ENCODE measurements around the gene MAPKAPK3.
"Not testable (repeated sequence)": the region's sequence is repeated elsewhere in the genome, so short reads cannot be mapped to it uniquely, and the experiment has no call there.

MAPKAPK3 gene

DNA sequence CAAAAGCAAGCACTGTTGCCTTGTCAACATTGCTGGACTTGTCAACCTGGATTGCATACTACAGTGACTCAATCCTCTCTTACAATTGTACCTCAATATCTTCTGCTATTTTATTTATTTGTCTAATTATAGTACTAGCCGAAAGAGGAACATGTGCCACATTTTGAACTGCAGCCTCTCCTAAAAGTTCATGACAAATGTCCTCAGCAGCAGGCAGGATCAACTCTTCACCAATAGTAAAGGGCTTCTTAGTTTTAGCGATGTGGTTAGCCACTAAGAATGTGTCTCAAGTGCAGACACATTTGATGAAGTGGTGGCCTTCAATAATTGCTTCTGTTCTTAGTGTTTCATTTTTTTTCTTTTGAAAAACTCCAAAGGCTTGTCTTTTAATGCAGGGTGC, 71.0 kb downstream of the MAPKAPK3 start:
- DNase-seq (ENCODE audit: low spot score) (no peak), FAIRE-seq (no peak)

DNA sequence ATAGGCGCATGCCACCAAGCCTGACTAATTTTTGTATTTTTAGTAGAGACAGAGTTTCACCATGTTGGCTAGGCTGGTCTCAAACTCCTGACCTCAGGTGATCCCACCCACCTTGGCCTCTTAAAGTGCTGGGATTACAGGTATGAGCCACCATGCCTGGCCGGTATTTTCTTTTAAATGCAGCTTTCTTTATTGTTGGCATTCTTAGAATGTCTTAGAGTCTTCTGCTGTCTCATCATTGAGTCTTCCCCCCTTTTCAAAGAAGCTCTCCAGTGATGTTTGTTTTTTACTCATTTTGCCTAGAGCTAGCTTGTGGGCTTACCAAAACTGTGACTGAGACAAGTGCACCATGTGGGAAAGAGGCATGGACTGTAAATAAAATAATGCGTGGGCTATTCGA, 71.7 kb downstream of the MAPKAPK3 start:
- not testable (repeated sequence) for DNase-seq (ENCODE audit: low spot score)

DNA sequence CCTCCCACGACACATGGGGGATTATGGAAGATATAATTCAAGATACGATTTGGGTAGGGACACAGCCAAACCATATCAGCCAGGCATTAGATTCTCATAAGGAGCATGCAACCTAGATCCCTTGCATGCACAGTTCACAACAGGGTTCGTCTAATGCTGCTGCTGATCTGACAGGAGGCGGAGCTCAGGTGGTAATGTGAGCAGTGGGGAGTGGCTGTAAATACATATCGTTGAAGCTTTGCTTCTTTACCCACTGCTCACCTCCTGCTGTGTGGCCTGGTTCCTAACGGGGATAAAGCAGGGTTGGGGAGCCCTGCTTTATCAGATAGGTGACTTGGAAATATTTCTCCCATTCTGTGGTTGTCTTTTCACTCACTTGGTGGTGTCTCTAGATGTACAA, 72.6 kb downstream of the MAPKAPK3 start:
- DNase-seq (ENCODE audit: low spot score) (no peak), FAIRE-seq (no peak)

More for the DNA sequence above, 71.7 kb downstream of the MAPKAPK3 start:
- not testable (repeated sequence) for FAIRE-seq

DNA sequence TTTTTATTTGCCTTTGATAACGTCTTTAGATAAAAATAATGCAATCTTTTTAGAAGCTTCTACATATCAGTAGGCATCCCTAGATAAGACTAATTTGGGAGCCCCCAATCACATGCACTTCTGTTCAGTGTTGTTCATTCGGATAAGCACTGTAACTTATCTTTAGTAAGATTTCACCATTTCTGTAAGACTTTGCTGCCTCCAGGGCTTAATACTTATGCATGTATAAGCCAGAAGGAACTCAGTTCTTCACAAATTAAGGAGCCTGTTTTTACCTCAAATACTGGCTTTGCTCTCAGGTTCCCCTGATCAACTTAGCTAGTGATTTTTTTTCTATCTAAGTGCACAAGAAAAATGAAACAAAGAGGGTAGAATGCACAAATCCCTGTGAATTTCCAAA, 78.1 kb downstream of the MAPKAPK3 start:
- FAIRE-seq: no peak
- DNase-seq (ENCODE audit: low spot score): no peak

DNA sequence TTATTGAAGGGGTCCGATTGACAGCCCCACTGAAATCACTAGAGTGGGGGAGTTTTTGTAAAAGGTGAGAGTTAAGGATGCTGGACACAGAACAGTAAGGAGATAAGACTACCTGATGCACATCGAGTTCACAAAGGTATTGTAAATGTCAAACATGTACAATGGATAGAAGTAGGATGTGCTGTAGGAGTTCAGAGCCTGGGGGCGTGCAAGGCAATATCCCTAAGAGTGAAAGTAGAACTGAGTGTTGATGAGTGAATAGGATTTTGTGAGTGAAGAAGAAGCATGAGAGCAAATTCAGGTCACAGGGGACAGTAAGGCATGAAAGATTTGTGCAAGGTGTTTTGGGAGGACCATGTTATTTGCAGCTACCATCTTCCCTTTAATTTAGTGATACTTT, 79.3 kb downstream of the MAPKAPK3 start:
- DNase-seq (ENCODE audit: low spot score) (no peak), FAIRE-seq (no peak)

DNA sequence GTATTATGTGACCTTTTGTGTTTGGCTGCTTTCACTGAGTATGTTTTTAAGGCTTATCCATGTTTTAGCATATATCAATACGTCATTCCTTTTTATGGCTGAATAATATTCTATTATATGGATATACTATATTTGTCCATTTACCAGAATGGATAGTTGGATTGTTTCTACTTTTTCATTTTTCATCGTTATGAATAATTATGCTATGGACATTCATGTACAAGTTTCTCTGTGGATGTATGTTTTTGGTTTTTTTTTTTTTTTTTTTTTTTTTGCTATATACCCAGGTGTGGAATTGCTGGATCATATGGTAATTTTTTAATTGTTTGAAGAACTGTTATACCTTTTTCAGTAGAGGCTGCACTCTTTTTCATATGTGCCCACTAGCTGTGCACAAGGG, 81.3 kb downstream of the MAPKAPK3 start:
- DNase-seq (ENCODE audit: low spot score) (no peak), FAIRE-seq (no peak)
